ENCODE measurements around the gene NAAA. TPM values are rescaled to one million over a fixed set of nuclear protein-coding genes. Genes with fewer than 3 reads are reported as not detected.

The NAAA gene
- total RNA-seq (10 to 100 TPM; 15.9 to 43.6 TPM), polyA plus RNA-seq (10 to 100 TPM in 1 of 2 donors, 1 to 10 TPM in 1; 8.1 to 47.3 TPM)
- long read RNA-seq, donor 1, partial matches to known transcripts = 0 of 2 reads
- long read RNA-seq, donor 1, other reads (novel, unspliced or antisense) = 0 of 2 reads
- long read RNA-seq, donor 2, partial matches to known transcripts = 0 of 1 reads
- long read RNA-seq, donor 2, other reads (novel, unspliced or antisense) = 0 of 1 reads
- long read RNA-seq, donor 3, partial matches to known transcripts = 0 of 1 reads
- long read RNA-seq, donor 3, other reads (novel, unspliced or antisense) = 0 of 1 reads
- long read RNA-seq, donor 4 = 0 reads
- long read RNA-seq, donor 5, partial matches to known transcripts = 0 of 2 reads
- long read RNA-seq, donor 5, other reads (novel, unspliced or antisense) = 0 of 2 reads

DNA sequence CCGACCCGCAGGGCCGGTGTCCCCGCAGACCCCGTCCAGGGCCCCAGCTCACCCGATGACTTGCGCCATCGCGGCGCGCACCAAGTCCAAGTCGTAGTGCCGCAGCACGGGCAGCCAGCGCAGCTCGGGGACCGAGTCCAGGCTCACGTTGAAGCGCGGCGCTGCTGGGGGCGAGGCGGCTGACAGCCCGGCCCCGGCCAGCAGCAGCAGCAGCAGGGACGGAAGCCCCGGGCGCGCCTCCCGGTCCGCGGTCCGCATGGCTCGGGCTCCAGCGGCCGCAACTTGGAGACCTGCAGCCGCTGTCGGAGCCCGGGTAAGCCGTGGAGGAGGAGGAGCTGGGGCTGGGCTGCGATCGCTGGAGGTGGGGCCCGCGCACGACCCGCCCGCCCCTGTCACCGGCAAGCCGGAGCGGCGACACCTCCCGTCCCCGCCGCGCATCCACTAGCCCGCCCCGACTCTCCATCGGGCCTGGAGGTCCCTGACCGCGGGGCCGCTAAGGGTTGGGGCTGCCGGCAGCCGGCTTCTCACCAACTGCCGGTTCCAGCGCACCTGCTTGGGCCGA, at the start of gene NAAA:
NAAA (minus strand) TSS at position 322 of the 562 bp plus-strand sequence; CDS start at position 258, 64 bp downstream.
- TF ChIP-seq, protein P1, sequence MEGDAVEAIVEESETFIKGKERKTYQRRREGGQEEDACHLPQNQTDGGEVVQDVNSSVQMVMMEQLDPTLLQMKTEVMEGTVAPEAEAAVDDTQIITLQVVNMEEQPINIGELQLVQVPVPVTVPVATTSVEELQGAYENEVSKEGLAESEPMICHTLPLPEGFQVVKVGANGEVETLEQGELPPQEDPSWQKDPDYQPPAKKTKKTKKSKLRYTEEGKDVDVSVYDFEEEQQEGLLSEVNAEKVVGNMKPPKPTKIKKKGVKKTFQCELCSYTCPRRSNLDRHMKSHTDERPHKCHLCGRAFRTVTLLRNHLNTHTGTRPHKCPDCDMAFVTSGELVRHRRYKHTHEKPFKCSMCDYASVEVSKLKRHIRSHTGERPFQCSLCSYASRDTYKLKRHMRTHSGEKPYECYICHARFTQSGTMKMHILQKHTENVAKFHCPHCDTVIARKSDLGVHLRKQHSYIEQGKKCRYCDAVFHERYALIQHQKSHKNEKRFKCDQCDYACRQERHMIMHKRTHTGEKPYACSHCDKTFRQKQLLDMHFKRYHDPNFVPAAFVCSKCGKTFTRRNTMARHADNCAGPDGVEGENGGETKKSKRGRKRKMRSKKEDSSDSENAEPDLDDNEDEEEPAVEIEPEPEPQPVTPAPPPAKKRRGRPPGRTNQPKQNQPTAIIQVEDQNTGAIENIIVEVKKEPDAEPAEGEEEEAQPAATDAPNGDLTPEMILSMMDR (IDR thresholded peaks at IDR 0.05; ENCODE audit: control extremely low read depth, extremely low read depth) = no peak
- peak within 1 kb of the TSS; percentile 57 to 81 for H3K27ac ChIP-seq (ENCODE audit: low read depth in 1 of 2, low read length in 1 of 2)
- H3K4me1 ChIP-seq (ENCODE audit: control insufficient read depth in 5 of 5, insufficient read depth in 5 of 5, low read length in 5 of 5) = peaks cover 0 to 1% (median 0%) of the 10 kb centered on the region in 5 donors
- 0 to 1% methylated on average over 44 to 66 of the region's 66 CpGs for WGBS, 2 donors
- H3K9ac ChIP-seq (ENCODE audit: insufficient read depth in 1 of 2, low read length in 2 of 2) = peak within 1 kb of the TSS in 1 of 2 donors; percentile 68
- no peaks in the 10 kb centered on the region for H3K27me3 ChIP-seq (ENCODE audit: control insufficient read depth in 3 of 3, insufficient read depth in 3 of 3, low read length in 2 of 3)
- H3K36me3 ChIP-seq (ENCODE audit: control insufficient read depth in 4 of 4, insufficient read depth in 4 of 4, low read length in 4 of 4) = peaks cover 0 to 2% (median 0%) of the 10 kb centered on the region in 4 donors
- peak; percentile 57 to 80 (median 71) for DNase-seq
- peak; percentile 95 for ATAC-seq (ENCODE audit: insufficient read depth, low FRiP score)
- H3K4me3 ChIP-seq = peak within 1 kb of the TSS; percentile 54
- no peaks in the 10 kb centered on the region for H3K9me3 ChIP-seq (ENCODE audit: control insufficient read depth in 4 of 4, insufficient read depth in 3 of 4, low read length in 3 of 4)

DNA sequence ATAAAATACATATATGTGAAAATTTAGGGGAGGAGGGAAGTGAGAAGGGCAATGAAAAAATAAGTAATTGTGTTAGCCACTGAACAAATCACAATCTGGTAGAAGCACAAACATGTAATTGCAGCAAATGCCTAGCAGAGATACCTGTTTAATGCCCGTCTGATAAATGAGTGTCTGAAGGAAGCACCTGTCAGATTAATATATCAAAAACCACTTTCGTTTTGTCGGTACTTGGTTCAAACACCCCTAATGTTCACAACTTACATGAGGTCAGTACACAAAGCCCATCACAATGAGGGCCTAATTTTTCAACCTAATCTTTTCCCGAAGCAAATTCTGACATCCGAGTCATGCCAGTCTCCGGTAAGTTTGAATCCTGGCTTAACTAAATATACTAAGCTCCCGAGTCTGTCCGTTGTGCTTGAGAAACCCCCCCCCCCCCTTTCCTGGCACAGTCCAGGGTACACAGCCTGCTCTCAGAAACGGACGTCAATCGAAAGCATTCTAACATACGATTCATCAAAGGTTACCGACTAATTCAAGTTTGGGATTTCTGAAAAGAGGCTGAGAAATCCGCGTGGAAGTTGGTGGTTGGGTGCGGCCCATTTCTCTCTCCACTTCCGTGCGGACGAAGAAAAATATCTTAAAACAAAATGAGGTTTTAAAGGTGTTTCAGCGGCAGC, 49.2 kb upstream of the NAAA start:
- peaks cover 0 to 1% (median 0%) of the 10 kb centered on the region in 4 donors for H3K36me3 ChIP-seq (ENCODE audit: control insufficient read depth in 4 of 4, insufficient read depth in 4 of 4, low read length in 4 of 4)
- H3K27ac ChIP-seq (ENCODE audit: low read depth in 1 of 2, low read length in 1 of 2) = peak overlapping the region; percentile 37 to 92
- peak overlapping the region; percentile 97 for H3K4me3 ChIP-seq
- peak in 2 of 3 donors; percentile 7 to 18 for DNase-seq
- no peaks in the 10 kb centered on the region for H3K9me3 ChIP-seq (ENCODE audit: control insufficient read depth in 4 of 4, insufficient read depth in 3 of 4, low read length in 3 of 4)
- H3K27me3 ChIP-seq (ENCODE audit: control insufficient read depth in 3 of 3, insufficient read depth in 3 of 3, low read length in 2 of 3) = peaks cover 0 to 2% (median 0%) of the 10 kb centered on the region in 3 donors
- WGBS, 2 donors = 1% methylated on average over 20 of the region's 20 CpGs
- no peak for ATAC-seq (ENCODE audit: insufficient read depth, low FRiP score)
- TF ChIP-seq, protein P1 (IDR thresholded peaks at IDR 0.05; ENCODE audit: control extremely low read depth, extremely low read depth) = no peak
- H3K9ac ChIP-seq (ENCODE audit: insufficient read depth in 1 of 2, low read length in 2 of 2) = peak overlapping the region; percentile 82
- peaks cover 0 to 24% (median 5%) of the 10 kb centered on the region in 5 donors for H3K4me1 ChIP-seq (ENCODE audit: control insufficient read depth in 5 of 5, insufficient read depth in 5 of 5, low read length in 5 of 5)

DNA sequence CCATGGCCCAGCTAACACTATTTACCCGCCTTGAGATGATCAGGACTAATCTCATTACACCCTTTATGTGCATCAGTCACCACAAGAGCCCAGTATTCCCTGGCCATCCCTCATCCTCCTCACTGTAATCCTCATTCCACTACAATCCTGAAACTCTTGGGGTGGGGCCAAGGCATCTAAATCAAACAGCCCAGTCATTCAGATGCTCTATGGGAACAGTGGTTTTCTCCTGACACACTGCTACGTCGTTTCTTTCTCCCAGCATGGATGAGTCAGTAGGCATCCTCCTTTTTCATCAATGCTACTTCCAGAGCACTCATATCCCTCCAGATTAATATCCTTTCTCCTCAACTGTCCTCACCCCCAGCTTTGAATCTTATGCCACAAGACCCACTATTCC, 44.3 kb upstream of the NAAA start:
- no peak for DNase-seq
- no peak for ATAC-seq (ENCODE audit: insufficient read depth, low FRiP score)
- TF ChIP-seq, protein P1 (IDR thresholded peaks at IDR 0.05; ENCODE audit: control extremely low read depth, extremely low read depth) = no peak
- Histone ChIP-seq H3K36me3 (ENCODE audit: control insufficient read depth in 4 of 4, insufficient read depth in 4 of 4, low read length in 4 of 4) (peaks cover 0 to 12% (median 3%) of the 10 kb centered on the region in 4 donors), H3K4me1 (ENCODE audit: control insufficient read depth in 5 of 5, insufficient read depth in 5 of 5, low read length in 5 of 5) (peaks cover 0 to 24% (median 5%) of the 10 kb centered on the region in 5 donors), H3K4me3 (no peak overlapping the region), H3K9me3 (ENCODE audit: control insufficient read depth in 4 of 4, insufficient read depth in 3 of 4, low read length in 3 of 4) (no peaks in the 10 kb centered on the region), H3K27ac (ENCODE audit: low read depth in 1 of 2, low read length in 1 of 2) (no peak overlapping the region), H3K27me3 (ENCODE audit: control insufficient read depth in 3 of 3, insufficient read depth in 3 of 3, low read length in 2 of 3) (no peaks in the 10 kb centered on the region), H3K9ac (ENCODE audit: insufficient read depth in 1 of 2, low read length in 2 of 2) (no peak overlapping the region)
- WGBS, 2 donors = 95% methylated on average over 3 of the region's 3 CpGs
